Body of pancreas (tissue), 4 donors: ENCODE data around the gene TUNAR.

ENCODE experiments used
- POLR2A ChIP-seq, 3 donors: fragments of 450-650 bp; IDR thresholded peaks; one replicate each; pipeline ENCODE4 v1.6.1; 2016; ENCODE audit warnings: antibody characterized with exemption in 3 of 3, mild to moderate bottlenecking in 2 of 3
- TF ChIP-seq, protein P1 (sequence below), 7 experiments: fragments of 450-650 bp in 4 of 7; fragments of 200-600 bp in 3 of 7; sonication (generic) in 3 of 7; IDR thresholded peaks; one replicate each; pipeline ENCODE4 v1.5.1; 2016 to 2019; ENCODE audit warnings: antibody characterized with exemption in 7 of 7

DNA sequence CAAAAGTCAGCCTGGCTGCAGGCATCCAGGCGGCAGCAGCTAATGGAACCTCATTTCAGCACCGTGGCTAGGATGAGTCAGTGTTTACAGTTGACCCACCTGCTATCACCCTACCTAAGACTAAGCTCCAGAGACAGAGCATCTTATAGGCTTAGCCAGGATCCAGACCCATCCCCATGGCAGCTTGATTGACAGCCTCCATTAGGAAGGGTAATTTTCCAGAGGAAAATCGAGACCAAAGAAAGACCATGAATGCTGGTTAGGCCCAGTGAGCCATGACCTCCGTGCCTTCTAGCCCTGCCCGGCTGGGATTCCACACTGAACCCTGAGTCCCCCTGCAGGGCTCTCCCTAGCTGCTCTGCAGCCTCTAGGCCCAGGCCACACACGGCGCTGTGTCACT is 38.7 kb downstream of the TUNAR start:
- TF ChIP-seq, protein P1, sequence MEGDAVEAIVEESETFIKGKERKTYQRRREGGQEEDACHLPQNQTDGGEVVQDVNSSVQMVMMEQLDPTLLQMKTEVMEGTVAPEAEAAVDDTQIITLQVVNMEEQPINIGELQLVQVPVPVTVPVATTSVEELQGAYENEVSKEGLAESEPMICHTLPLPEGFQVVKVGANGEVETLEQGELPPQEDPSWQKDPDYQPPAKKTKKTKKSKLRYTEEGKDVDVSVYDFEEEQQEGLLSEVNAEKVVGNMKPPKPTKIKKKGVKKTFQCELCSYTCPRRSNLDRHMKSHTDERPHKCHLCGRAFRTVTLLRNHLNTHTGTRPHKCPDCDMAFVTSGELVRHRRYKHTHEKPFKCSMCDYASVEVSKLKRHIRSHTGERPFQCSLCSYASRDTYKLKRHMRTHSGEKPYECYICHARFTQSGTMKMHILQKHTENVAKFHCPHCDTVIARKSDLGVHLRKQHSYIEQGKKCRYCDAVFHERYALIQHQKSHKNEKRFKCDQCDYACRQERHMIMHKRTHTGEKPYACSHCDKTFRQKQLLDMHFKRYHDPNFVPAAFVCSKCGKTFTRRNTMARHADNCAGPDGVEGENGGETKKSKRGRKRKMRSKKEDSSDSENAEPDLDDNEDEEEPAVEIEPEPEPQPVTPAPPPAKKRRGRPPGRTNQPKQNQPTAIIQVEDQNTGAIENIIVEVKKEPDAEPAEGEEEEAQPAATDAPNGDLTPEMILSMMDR (IDR thresholded peaks at IDR 0.05), result no peak
- TF ChIP-seq POLR2A (IDR thresholded peaks at IDR 0.05), result no peak
